ENCODE results near the gene FAM120C.

FAM120C gene

DNA sequence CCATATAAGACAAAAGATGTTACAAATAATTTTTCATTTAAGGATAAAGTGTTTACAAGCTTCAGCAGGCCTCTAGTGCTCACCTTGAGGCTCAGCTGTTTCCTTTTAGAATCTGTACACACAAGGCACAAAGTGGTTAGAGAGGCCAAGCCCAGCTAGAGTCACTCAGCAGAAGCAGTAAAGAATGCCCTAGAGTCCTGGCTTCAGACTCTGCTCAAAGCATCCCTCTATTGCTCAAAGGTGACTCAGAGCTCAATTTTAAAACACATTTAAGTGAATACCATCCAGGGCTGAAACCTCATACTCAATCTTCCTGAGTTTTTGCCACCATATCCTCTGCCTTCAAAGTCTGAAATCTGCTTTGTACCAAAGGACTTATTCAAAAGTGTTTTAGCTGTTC, 116.2 kb downstream of the FAM120C start:
- H4K20me1 ChIP-seq (ENCODE audit: insufficient read depth, low read length), result no peaks in the 10 kb centered on the region

GRCh38 chrX:54064564-54064963, 118.5 kb downstream of the FAM120C start:
- no peaks in the 10 kb centered on the region for H3K9me2 ChIP-seq (replicated peaks; ENCODE audit: insufficient read depth, low read length)
- no peaks in the 10 kb centered on the region for H3F3A ChIP-seq (ENCODE audit: insufficient read depth, low read length)
- H3K27me3 ChIP-seq (replicated peaks; ENCODE audit: insufficient read depth, low read length), result no peaks in the 10 kb centered on the region
- no peak overlapping the region for H3K4me2 ChIP-seq (ENCODE audit: low read depth, low read length)
- no peak for TF ChIP-seq EZH2 (optimal IDR thresholded peaks at IDR 0.05; ENCODE audit: low read depth, low read length)
- no peak for TF ChIP-seq CTCF (IDR thresholded peaks at IDR 0.05; ENCODE audit: low read length)
- no peak for TF ChIP-seq EZH2phosphoT487 (IDR thresholded peaks at IDR 0.05; ENCODE audit: low read length)
- H3K9ac ChIP-seq (ENCODE audit: low read length), result no peak overlapping the region
- H4K20me1 ChIP-seq (ENCODE audit: insufficient read depth, low read length), result no peaks in the 10 kb centered on the region
- no peaks in the 10 kb centered on the region for H3K36me3 ChIP-seq (replicated peaks; ENCODE audit: insufficient read depth, low read length)
- H3K9me3 ChIP-seq (replicated peaks; ENCODE audit: insufficient read depth, low read length), result no peaks in the 10 kb centered on the region
- H3K27ac ChIP-seq (ENCODE audit: low read length), result no peak overlapping the region
- no peaks in the 10 kb centered on the region for H3K79me2 ChIP-seq (ENCODE audit: low read length)
- H3K4me1 ChIP-seq (ENCODE audit: low read length), result no peaks in the 10 kb centered on the region
- DNase-seq, result no peak
- H3K4me3 ChIP-seq (ENCODE audit: low read length), result no peak overlapping the region
- H2AFZ ChIP-seq (ENCODE audit: low read length), result no peak overlapping the region

More for the DNA sequence above, 116.2 kb downstream of the FAM120C start:
- Histone ChIP-seq H3K27me3 (replicated peaks; ENCODE audit: insufficient read depth, low read length) (no peaks in the 10 kb centered on the region), H3K4me3 (ENCODE audit: low read length) (no peak overlapping the region), H3K4me2 (ENCODE audit: low read depth, low read length) (no peak overlapping the region), H3K9ac (ENCODE audit: low read length) (no peak overlapping the region), H3K27ac (ENCODE audit: low read length) (no peak overlapping the region), H3K9me2 (replicated peaks; ENCODE audit: insufficient read depth, low read length) (no peaks in the 10 kb centered on the region), H3K79me2 (ENCODE audit: low read length) (no peaks in the 10 kb centered on the region), H3K36me3 (replicated peaks; ENCODE audit: insufficient read depth, low read length) (no peaks in the 10 kb centered on the region), H3K4me1 (ENCODE audit: low read length) (no peaks in the 10 kb centered on the region), H3K9me3 (replicated peaks; ENCODE audit: insufficient read depth, low read length) (no peaks in the 10 kb centered on the region), H2AFZ (ENCODE audit: low read length) (no peak overlapping the region), H3F3A (ENCODE audit: insufficient read depth, low read length) (no peaks in the 10 kb centered on the region)
- DNase-seq, result no peak
- TF ChIP-seq EZH2phosphoT487 (IDR thresholded peaks at IDR 0.05; ENCODE audit: low read length) (no peak), CTCF (IDR thresholded peaks at IDR 0.05; ENCODE audit: low read length) (no peak), EZH2 (optimal IDR thresholded peaks at IDR 0.05; ENCODE audit: low read depth, low read length) (no peak)

DNA sequence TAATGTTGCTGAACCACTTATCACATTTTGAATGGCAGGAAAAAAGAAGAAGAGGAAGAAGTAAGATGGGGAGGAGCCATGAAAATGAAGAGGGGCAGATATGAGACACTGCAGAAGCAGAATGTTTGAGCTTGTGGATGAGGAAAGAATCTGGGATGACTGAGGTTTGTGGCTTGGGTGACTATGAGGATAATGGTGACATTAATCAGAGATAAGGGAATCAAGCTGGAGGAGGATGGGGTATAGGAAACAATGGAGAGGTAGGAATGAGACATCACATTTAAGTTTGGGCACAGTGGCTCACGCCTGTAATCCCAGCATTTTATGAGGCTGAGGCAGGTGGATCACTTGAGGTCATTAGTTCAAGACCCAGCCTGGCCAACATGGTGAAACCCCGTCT, 119.7 kb downstream of the FAM120C start:
- Histone ChIP-seq H3K79me2 (ENCODE audit: low read length) (no peaks in the 10 kb centered on the region), H3K9me2 (replicated peaks; ENCODE audit: insufficient read depth, low read length) (no peaks in the 10 kb centered on the region), H3F3A (ENCODE audit: insufficient read depth, low read length) (no peaks in the 10 kb centered on the region), H3K27me3 (replicated peaks; ENCODE audit: insufficient read depth, low read length) (no peaks in the 10 kb centered on the region), H3K9ac (ENCODE audit: low read length) (no peak overlapping the region), H3K4me3 (ENCODE audit: low read length) (no peak overlapping the region), H3K27ac (ENCODE audit: low read length) (no peak overlapping the region), H3K36me3 (replicated peaks; ENCODE audit: insufficient read depth, low read length) (no peaks in the 10 kb centered on the region), H3K9me3 (replicated peaks; ENCODE audit: insufficient read depth, low read length) (no peaks in the 10 kb centered on the region), H3K4me2 (ENCODE audit: low read depth, low read length) (no peak overlapping the region), H3K4me1 (ENCODE audit: low read length) (no peaks in the 10 kb centered on the region), H4K20me1 (ENCODE audit: insufficient read depth, low read length) (no peaks in the 10 kb centered on the region), H2AFZ (ENCODE audit: low read length) (no peak overlapping the region)
- TF ChIP-seq EZH2phosphoT487 (IDR thresholded peaks at IDR 0.05; ENCODE audit: low read length) (no peak), CTCF (IDR thresholded peaks at IDR 0.05; ENCODE audit: low read length) (no peak), EZH2 (optimal IDR thresholded peaks at IDR 0.05; ENCODE audit: low read depth, low read length) (no peak)
- no peak for DNase-seq

Measured in MM.1S (cell line).